Neural cell (in vitro differentiated cells): ENCODE data around the gene GLB1L3. TPM values are rescaled to one million over a fixed set of nuclear protein-coding genes. Genes with fewer than 3 reads are reported as not detected.

Source experiments
- H2AFZ ChIP-seq: fragments of 200-600, 300-800 bp; sonication (generic), shearing (Covaris generic); 2 replicates; pipeline ENCODE4 v1.6.0; 2014; ENCODE audit warnings: low read depth, mild to moderate bottlenecking, antibody characterized with exemption, low read length, moderate library complexity
- H3F3A ChIP-seq: fragments of 200-600 bp; shearing (Covaris generic); 2 replicates; pipeline ENCODE4 v1.6.1; 2016; ENCODE audit warnings: mild to moderate bottlenecking, moderate library complexity, mixed read lengths, antibody characterized with exemption, low read length; ENCODE audit not compliant: insufficient read depth, poor library complexity, severe bottlenecking
- H3K27ac ChIP-seq: fragments of 200-600, 300-800 bp; sonication (generic), shearing (Covaris generic); 2 replicates; pipeline ENCODE4 v1.5.1; 2014; ENCODE audit warnings: mild to moderate bottlenecking, low read length, moderate library complexity
- H3K27me3 ChIP-seq: fragments of 300-800, 200-600 bp; sonication (generic), shearing (Covaris generic); 2 replicates; pipeline ENCODE4 v1.6.0; 2014; ENCODE audit warnings: mild to moderate bottlenecking, low read depth, low read length, moderate library complexity; ENCODE audit not compliant: insufficient read depth
- H3K36me3 ChIP-seq: fragments of 300-800, 200-600 bp; sonication (generic), shearing (Covaris generic); 2 replicates; pipeline ENCODE4 v1.5.1; 2014; ENCODE audit warnings: mild to moderate bottlenecking, antibody characterized with exemption, low read length, moderate library complexity; ENCODE audit not compliant: insufficient read depth
- H3K4me2 ChIP-seq: fragments of 300-800, 200-600 bp; sonication (generic), shearing (Covaris generic); 2 replicates; pipeline ENCODE4 v1.6.0; 2014; ENCODE audit warnings: mild to moderate bottlenecking, low read length
- H3K4me3 ChIP-seq: fragments of 300-800, 200-600 bp; sonication (generic), shearing (Covaris generic); 2 replicates; pipeline ENCODE4 v1.5.1; 2014; ENCODE audit warnings: mild to moderate bottlenecking, low read length, moderate library complexity
- H3K79me2 ChIP-seq: fragments of 200-600 bp; shearing (Covaris generic); replicated peaks from 2 replicates; pipeline ENCODE4 v1.6.0; 2014; ENCODE audit warnings: mild to moderate bottlenecking, low read length, moderate library complexity; ENCODE audit not compliant: insufficient read depth
- H3K9ac ChIP-seq: fragments of 300-800, 200-600 bp; sonication (generic), shearing (Covaris generic); 2 replicates; pipeline ENCODE4 v1.6.1; 2016; ENCODE audit warnings: mild to moderate bottlenecking, low read length, mixed read lengths
- H3K9me2 ChIP-seq: fragments of 200-600 bp; shearing (Covaris generic); 2 replicates; pipeline ENCODE4 v1.6.1; 2016; ENCODE audit warnings: mild to moderate bottlenecking, low read length, mixed read lengths; ENCODE audit not compliant: insufficient read depth
- H3K9me3 ChIP-seq: fragments of 200-600, 300-800 bp; sonication (generic), shearing (Covaris generic); 2 replicates; pipeline ENCODE4 v1.6.1; 2016; ENCODE audit warnings: mild to moderate bottlenecking, mixed run types, low read length, moderate library complexity, mixed read lengths
- H4K20me1 ChIP-seq: fragments of 200-600 bp; shearing (Covaris generic); 2 replicates; pipeline ENCODE4 v1.6.1; 2016; ENCODE audit warnings: mild to moderate bottlenecking, mixed run types; ENCODE audit not compliant: insufficient read depth
- CTCF ChIP-seq: fragments of 450-650 bp; IDR thresholded peaks from 2 replicates; pipeline ENCODE4 v1.5.1; 2014; ENCODE audit warnings: antibody characterized with exemption, mild to moderate bottlenecking, moderate library complexity; ENCODE audit not compliant: poor library complexity, severe bottlenecking
- EP300 ChIP-seq: fragments of 450-650 bp; conservative IDR thresholded peaks from 2 replicates; pipeline ENCODE4 v1.6.1; 2014; ENCODE audit warnings: antibody characterized with exemption, mild to moderate bottlenecking, moderate library complexity; ENCODE audit not compliant: poor library complexity, severe bottlenecking
- EZH2 ChIP-seq: fragments of 200-600, 300-800 bp; shearing (Covaris generic), sonication (generic); IDR thresholded peaks from 2 replicates; pipeline ENCODE4 v1.6.1; 2014; ENCODE audit warnings: antibody characterized with exemption, low read length, borderline replicate concordance, mild to moderate bottlenecking; ENCODE audit not compliant: insufficient read depth, poor library complexity, severe bottlenecking
- MXI1 ChIP-seq: fragments of 450-650 bp; conservative IDR thresholded peaks from 2 replicates; pipeline ENCODE4 v1.6.1; 2014; ENCODE audit warnings: antibody characterized with exemption, mild to moderate bottlenecking; ENCODE audit not compliant: poor library complexity, severe bottlenecking
- POLR2AphosphoS5 ChIP-seq: IDR thresholded peaks from 2 replicates; pipeline ENCODE4 v1.6.1; 2012
- RAD21 ChIP-seq: fragments of 450-650 bp; conservative IDR thresholded peaks from 2 replicates; pipeline ENCODE4 v1.6.1; 2014; ENCODE audit warnings: antibody characterized with exemption, mild to moderate bottlenecking, moderate library complexity
- SMC3 ChIP-seq: fragments of 450-650 bp; conservative IDR thresholded peaks from 2 replicates; pipeline ENCODE4 v1.6.1; 2014; ENCODE audit warnings: antibody characterized with exemption, mild to moderate bottlenecking, moderate library complexity; ENCODE audit not compliant: poor library complexity
- TAF1 ChIP-seq: IDR thresholded peaks from 2 replicates; pipeline ENCODE4 v1.6.1; 2012; ENCODE audit warnings: low read depth
- polyA plus RNA-seq: library from polyadenylated mRNA; depleted of rRNA; stranded (reverse); fragments of >200 nt; gene quantifications from 2 replicates; pipeline ENCODE4 v1.2.3, GENCODE V29; 2014
- TF ChIP-seq, protein P1 (sequence below): IDR thresholded peaks from 2 replicates; pipeline ENCODE4 v1.6.1; 2012; ENCODE audit warnings: borderline replicate concordance

Gene GLB1L3
- polyA plus RNA-seq, 1 donor from 2014 or later: 0.19 TPM

GRCh38 chr11:134363592-134363991 is 87.4 kb downstream of the GLB1L3 start:
- no peak overlapping the region for H2AFZ ChIP-seq
- no peaks in the 10 kb centered on the region for H3K9me2 ChIP-seq
- no peaks in the 10 kb centered on the region for H3K36me3 ChIP-seq
- H3F3A ChIP-seq: no peaks in the 10 kb centered on the region
- H3K4me3 ChIP-seq: no peak overlapping the region
- no peaks in the 10 kb centered on the region for H3K79me2 ChIP-seq
- H3K9me3 ChIP-seq: no peaks in the 10 kb centered on the region
- H3K9ac ChIP-seq: no peak overlapping the region
- H3K27ac ChIP-seq: no peak overlapping the region
- TF ChIP-seq TAF1 (no peak), POLR2AphosphoS5 (no peak), RAD21 (no peak), SMC3 (peak; percentile 13)
- no peaks in the 10 kb centered on the region for H3K27me3 ChIP-seq
- H3K4me2 ChIP-seq: no peak overlapping the region
- no peaks in the 10 kb centered on the region for H4K20me1 ChIP-seq

GRCh38 chr11:134364261-134364660 is 88.1 kb downstream of the GLB1L3 start:
- Histone ChIP-seq H3K4me3 (no peak overlapping the region), H3K9me2 (no peaks in the 10 kb centered on the region), H3K79me2 (no peaks in the 10 kb centered on the region), H3F3A (no peaks in the 10 kb centered on the region), H3K36me3 (no peaks in the 10 kb centered on the region), H2AFZ (no peak overlapping the region), H3K27me3 (no peaks in the 10 kb centered on the region), H3K27ac (no peak overlapping the region), H3K9ac (no peak overlapping the region), H4K20me1 (no peaks in the 10 kb centered on the region), H3K9me3 (no peaks in the 10 kb centered on the region), H3K4me2 (no peak overlapping the region)
- TF ChIP-seq, protein P1, sequence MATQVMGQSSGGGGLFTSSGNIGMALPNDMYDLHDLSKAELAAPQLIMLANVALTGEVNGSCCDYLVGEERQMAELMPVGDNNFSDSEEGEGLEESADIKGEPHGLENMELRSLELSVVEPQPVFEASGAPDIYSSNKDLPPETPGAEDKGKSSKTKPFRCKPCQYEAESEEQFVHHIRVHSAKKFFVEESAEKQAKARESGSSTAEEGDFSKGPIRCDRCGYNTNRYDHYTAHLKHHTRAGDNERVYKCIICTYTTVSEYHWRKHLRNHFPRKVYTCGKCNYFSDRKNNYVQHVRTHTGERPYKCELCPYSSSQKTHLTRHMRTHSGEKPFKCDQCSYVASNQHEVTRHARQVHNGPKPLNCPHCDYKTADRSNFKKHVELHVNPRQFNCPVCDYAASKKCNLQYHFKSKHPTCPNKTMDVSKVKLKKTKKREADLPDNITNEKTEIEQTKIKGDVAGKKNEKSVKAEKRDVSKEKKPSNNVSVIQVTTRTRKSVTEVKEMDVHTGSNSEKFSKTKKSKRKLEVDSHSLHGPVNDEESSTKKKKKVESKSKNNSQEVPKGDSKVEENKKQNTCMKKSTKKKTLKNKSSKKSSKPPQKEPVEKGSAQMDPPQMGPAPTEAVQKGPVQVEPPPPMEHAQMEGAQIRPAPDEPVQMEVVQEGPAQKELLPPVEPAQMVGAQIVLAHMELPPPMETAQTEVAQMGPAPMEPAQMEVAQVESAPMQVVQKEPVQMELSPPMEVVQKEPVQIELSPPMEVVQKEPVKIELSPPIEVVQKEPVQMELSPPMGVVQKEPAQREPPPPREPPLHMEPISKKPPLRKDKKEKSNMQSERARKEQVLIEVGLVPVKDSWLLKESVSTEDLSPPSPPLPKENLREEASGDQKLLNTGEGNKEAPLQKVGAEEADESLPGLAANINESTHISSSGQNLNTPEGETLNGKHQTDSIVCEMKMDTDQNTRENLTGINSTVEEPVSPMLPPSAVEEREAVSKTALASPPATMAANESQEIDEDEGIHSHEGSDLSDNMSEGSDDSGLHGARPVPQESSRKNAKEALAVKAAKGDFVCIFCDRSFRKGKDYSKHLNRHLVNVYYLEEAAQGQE: no peak

GRCh38 chr11:134365011-134365925 is 89.1 kb downstream of the GLB1L3 start:
- Histone ChIP-seq H3K27me3 (no peaks in the 10 kb centered on the region), H4K20me1 (no peaks in the 10 kb centered on the region), H3K9ac (no peak overlapping the region), H3K79me2 (no peaks in the 10 kb centered on the region), H2AFZ (no peak overlapping the region), H3K36me3 (no peaks in the 10 kb centered on the region), H3F3A (no peaks in the 10 kb centered on the region), H3K9me2 (no peaks in the 10 kb centered on the region), H3K9me3 (no peaks in the 10 kb centered on the region), H3K4me3 (no peak overlapping the region), H3K4me2 (no peak overlapping the region), H3K27ac (no peak overlapping the region)
- TF ChIP-seq EZH2 (no peak), TAF1 (no peak), CTCF (no peak), MXI1 (no peak), EP300 (no peak), RAD21 (no peak), POLR2AphosphoS5 (no peak)
- TF ChIP-seq, protein P1: no peak
